PC-9 (cell line): ENCODE measurements around the gene CFAP97. TPM values are rescaled to one million over a fixed set of nuclear protein-coding genes. Genes with fewer than 3 reads are reported as not detected.
A peak's percentile ranks its signal among the peaks of the same experiment; 100 is the strongest.
"Not testable (repeated sequence)": the region's sequence is repeated elsewhere in the genome, so short reads cannot be mapped to it uniquely, and the experiment has no call there.

Source experiments
- BruUV-seq: library from RNA; stranded (reverse); fragments of 400-500 nt; replicated peaks from 2 replicates; lab custom pipeline; 2021; lab: Mats Ljungman, UMichigan
- CTCF ChIA-PET: fragments of 300-600 bp; sonication (Branson Sonifier 250); formaldehyde crosslinking; loops from one replicate; lab custom pipeline; 2022; ENCODE audit warnings: antibody characterized with exemption; lab: Charles Lee
- POLR2A ChIA-PET: fragments of 300-600 bp; sonication (Branson Sonifier 250); formaldehyde crosslinking; loops from one replicate; lab custom pipeline; 2022; ENCODE audit warnings: antibody characterized with exemption; ENCODE audit not compliant: unreplicated experiment; lab: Charles Lee
- DNase-seq, 2 experiments: peaks; one replicate each; pipeline versions ENCODE4 v3.0.0 to v3.0.0-alpha.2; 2015 to 2022; ENCODE audit warnings: mixed read lengths in 1 of 2
- H2AFZ ChIP-seq: fragments of 200-600 bp; sonication (generic); 2 replicates; pipeline ENCODE4 v1.8.1; 2017; ENCODE audit warnings: antibody characterized with exemption
- H3F3A ChIP-seq: fragments of 200-600 bp; sonication (generic); 2 replicates; pipeline ENCODE4 v1.8.1; 2017; ENCODE audit warnings: antibody characterized with exemption, mild to moderate bottlenecking, low read depth; ENCODE audit not compliant: insufficient read depth
- H3K27ac ChIP-seq: fragments of 200-600 bp; sonication (generic); 2 replicates; pipeline ENCODE4 v1.6.1; 2016; ENCODE audit warnings: mixed run types
- H3K27me3 ChIP-seq: fragments of 200-600 bp; sonication (generic); 2 replicates; pipeline ENCODE4 v1.6.1; 2016; ENCODE audit warnings: low read depth, mixed run types; ENCODE audit not compliant: insufficient read depth
- H3K36me3 ChIP-seq: fragments of 200-600 bp; sonication (generic); 2 replicates; pipeline ENCODE4 v1.6.1; 2016; ENCODE audit warnings: low read depth, mixed run types
- H3K4me1 ChIP-seq: fragments of 200-600 bp; sonication (generic); replicated peaks from 2 replicates; pipeline ENCODE4 v1.6.1; 2016; ENCODE audit warnings: mixed run types; ENCODE audit not compliant: insufficient read depth
- H3K4me2 ChIP-seq: fragments of 200-600 bp; sonication (generic); 2 replicates; pipeline ENCODE4 v1.6.1; 2017; ENCODE audit warnings: mixed run types
- H3K4me3 ChIP-seq: fragments of 200-600 bp; sonication (generic); 2 replicates; pipeline ENCODE4 v1.6.1; 2016; ENCODE audit warnings: mixed run types
- H3K79me2 ChIP-seq: fragments of 200-600 bp; sonication (generic); 2 replicates; pipeline ENCODE4 v1.6.1; 2017; ENCODE audit warnings: low read depth, mixed run types
- H3K9me2 ChIP-seq: fragments of 200-600 bp; sonication (generic); 2 replicates; pipeline ENCODE4 v1.8.1; 2017; ENCODE audit warnings: mild to moderate bottlenecking; ENCODE audit not compliant: insufficient read depth
- H3K9me3 ChIP-seq: fragments of 200-600 bp; sonication (generic); 2 replicates; pipeline ENCODE4 v1.8.1; 2016; ENCODE audit warnings: low read depth; ENCODE audit not compliant: insufficient read depth
- H4K20me1 ChIP-seq: fragments of 200-600 bp; sonication (generic); 2 replicates; pipeline ENCODE4 v1.8.1; 2017; ENCODE audit not compliant: insufficient read depth
- CTCF ChIP-seq: fragments of 200-600 bp; sonication (generic); conservative IDR thresholded peaks from 2 replicates; pipeline ENCODE4 v1.6.1; 2017; ENCODE audit warnings: mixed run types, antibody characterized with exemption, mild to moderate bottlenecking, moderate library complexity
- EZH2 ChIP-seq: fragments of 200-600 bp; sonication (generic); IDR thresholded peaks from 2 replicates; pipeline ENCODE4 v1.8.0; 2017; ENCODE audit warnings: antibody characterized with exemption, low read depth
- intact Hi-C: fragments of 100-400 bp; cut with micrococcal nuclease; formaldehyde crosslinking; loops from one replicate; pipeline ENCODE4 v1.10.0; 2022; ENCODE audit not compliant: unreplicated experiment
- total RNA-seq: library from RNA; stranded (reverse); gene quantifications from 2 replicates; pipeline ENCODE4 v1.2.3, GENCODE V29; 2021

CFAP97 gene
- total RNA-seq, 1 experiment from 2014 or later = 48.2 TPM

DNA sequence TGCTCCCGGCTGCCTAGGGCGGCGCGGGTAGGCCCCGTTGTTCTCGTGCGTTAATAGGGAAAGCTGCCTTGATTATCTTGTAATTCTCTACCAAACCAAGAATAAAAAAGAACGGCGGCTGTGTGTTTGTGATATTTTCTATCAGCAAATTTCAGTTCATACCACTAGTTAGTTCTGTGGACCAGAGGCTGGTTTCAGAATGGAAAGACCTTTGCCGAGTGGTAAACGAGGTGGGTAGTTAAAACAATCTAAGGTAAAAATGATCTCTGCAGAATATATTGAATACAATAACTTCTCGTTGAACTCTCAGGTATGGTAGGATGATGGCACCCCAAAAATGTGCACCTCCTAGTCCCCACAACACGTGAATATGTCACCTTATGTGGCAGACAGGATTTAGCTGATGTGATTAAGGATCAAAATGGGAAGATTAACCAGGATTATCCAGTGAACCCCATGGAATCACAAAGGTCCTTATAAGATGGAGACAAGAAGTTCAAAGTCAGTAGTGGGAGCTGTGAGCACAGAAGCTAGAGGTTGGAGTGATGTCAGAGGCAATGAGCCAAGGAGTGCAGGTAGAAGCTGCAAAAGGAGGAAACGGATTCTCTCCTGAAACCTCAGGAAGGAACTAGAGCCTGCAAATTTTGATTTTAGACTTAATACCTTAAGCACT lies 574 bp upstream of the CFAP97 start:
- Histone ChIP-seq H3K27ac (peak overlapping the region; percentile 29), H3K9me3 (no peaks in the 10 kb centered on the region), H3K4me1 (peaks cover 38% of the 10 kb centered on the region), H3K9me2 (no peaks in the 10 kb centered on the region), H4K20me1 (no peaks in the 10 kb centered on the region), H2AFZ (peak overlapping the region; percentile 79), H3F3A (peaks cover 15% of the 10 kb centered on the region), H3K27me3 (no peaks in the 10 kb centered on the region), H3K4me3 (peak overlapping the region; percentile 75), H3K4me2 (peak overlapping the region; percentile 95), H3K79me2 (peaks cover 32% of the 10 kb centered on the region), H3K36me3 (no peaks in the 10 kb centered on the region)
- ChIA-PET CTCF (no interaction called here), POLR2A (no interaction called here)
- BruUV-seq = TSS peak; percentile 89
- intact Hi-C loops = loop anchor here (5.0 to 10.0 kb wide), 4 partner anchors 63 to 390 kb away; partner anchors contain the start of gene CCDC110
- peak in 1 of 2 experiments; percentile 35 for DNase-seq
- TF ChIP-seq CTCF (no peak), EZH2 (no peak)

DNA sequence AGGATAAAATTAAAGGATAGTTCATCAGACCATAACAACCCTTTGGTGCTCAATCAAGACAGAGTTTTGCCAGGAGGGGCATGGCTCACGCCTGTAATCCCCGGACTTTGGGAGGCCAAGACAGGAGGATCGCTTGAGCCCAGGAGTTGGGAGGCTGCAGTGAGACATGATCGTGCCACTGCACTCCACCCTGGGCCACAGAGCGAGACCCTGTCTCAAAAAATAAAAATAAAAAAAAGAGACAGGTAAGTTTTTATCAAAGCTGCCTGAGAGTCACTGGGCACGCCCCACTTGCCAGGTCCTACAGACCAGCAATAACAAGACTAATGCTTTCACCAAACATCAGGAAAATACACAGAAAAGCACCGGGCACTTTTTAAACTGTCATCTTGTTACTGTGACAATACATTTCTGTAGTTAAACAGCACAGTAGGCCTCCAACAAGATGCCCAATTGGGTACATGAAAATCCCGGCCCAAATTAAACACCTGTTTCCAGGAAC lies 765 bp downstream of the CFAP97 start:
- Histone ChIP-seq H2AFZ (peak overlapping the region; percentile 82), H3K36me3 (no peaks in the 10 kb centered on the region), H3K27me3 (no peaks in the 10 kb centered on the region), H3K4me3 (peak overlapping the region; percentile 75), H3K27ac (peak overlapping the region; percentile 76), H3K4me1 (peaks cover 32% of the 10 kb centered on the region), H3F3A (peaks cover 15% of the 10 kb centered on the region), H3K9me3 (no peaks in the 10 kb centered on the region), H3K4me2 (peak overlapping the region; percentile 86), H3K9me2 (no peaks in the 10 kb centered on the region), H4K20me1 (no peaks in the 10 kb centered on the region), H3K79me2 (peaks cover 40% of the 10 kb centered on the region)
- POLR2A ChIA-PET = no interaction called here
- DNase-seq = peak in 1 of 2 experiments; percentile 33
- TF ChIP-seq CTCF = no peak
- CTCF ChIA-PET = no interaction called here
- intact Hi-C loops = loop anchor here (5.0 to 10.0 kb wide), 4 partner anchors 64 to 392 kb away; partner anchors contain the start of gene CCDC110
- TSS peak; percentile 59 for BruUV-seq

- TF ChIP-seq CTCF (no peak), EZH2 (no peak)
- no peaks in the 10 kb centered on the region for H4K20me1 ChIP-seq
- no peaks in the 10 kb centered on the region for H3K36me3 ChIP-seq
- intact Hi-C loops = loop anchor here (5.0 to 10.0 kb wide), 4 partner anchors 65 to 393 kb away; partner anchors contain the start of gene CCDC110
- no peak overlapping the region for H2AFZ ChIP-seq
- peak overlapping the region; percentile 76 for H3K27ac ChIP-seq
- no peaks in the 10 kb centered on the region for H3K9me2 ChIP-seq
- CTCF ChIA-PET = interaction anchor here (1.2 kb wide), 1 partner anchor 18 kb away, joined by 3 read pairs; no protein-coding TSS in a partner anchor
- H3F3A ChIP-seq = peaks cover 15% of the 10 kb centered on the region
- H3K4me1 ChIP-seq = peaks cover 32% of the 10 kb centered on the region
- DNase-seq = peak; percentile 51 to 85
- peak overlapping the region; percentile 75; the same call in 1 of the 2 replicates for H3K4me3 ChIP-seq
- no peaks in the 10 kb centered on the region for H3K9me3 ChIP-seq
- no peaks in the 10 kb centered on the region for H3K27me3 ChIP-seq
- no TSS peak for BruUV-seq
- H3K4me2 ChIP-seq = peak overlapping the region; percentile 86
- peaks cover 43% of the 10 kb centered on the region for H3K79me2 ChIP-seq
- POLR2A ChIA-PET = interaction anchor here (0.7 kb wide), 1 partner anchor 19 kb away, joined by 3 read pairs; no protein-coding TSS in a partner anchor
These were observed 1.5 kb downstream of the CFAP97 start for GRCh38 chr4:185201977-185202962.

GRCh38 chr4:185198189-185198588 lies 5.6 kb downstream of the CFAP97 start:
- Histone ChIP-seq H3F3A (peaks cover 21% of the 10 kb centered on the region), H3K79me2 (peaks cover 60% of the 10 kb centered on the region), H3K4me1 (peaks cover 45% of the 10 kb centered on the region)
- CTCF ChIA-PET = interaction anchor here (0.6 kb wide), 1 partner anchor 85 kb away, joined by 3 read pairs; no protein-coding TSS in a partner anchor
- BruUV-seq, POLR2A ChIA-PET, DNase-seq, H4K20me1 ChIP-seq, H3K9me2 ChIP-seq, H3K36me3 ChIP-seq, H3K4me2 ChIP-seq, H2AFZ ChIP-seq, H3K4me3 ChIP-seq, intact Hi-C loops, H3K9me3 ChIP-seq, H3K27me3 ChIP-seq, H3K27ac ChIP-seq: not testable (repeated sequence)
